ENCODE data around the gene SHB.

- no peak for TF ChIP-seq CTCF (conservative IDR thresholded peaks at IDR 0.05)
- no peak for TF ChIP-seq EZH2 (IDR thresholded peaks at IDR 0.05; ENCODE audit: low read depth)
These were observed 73.7 kb downstream of the SHB start for GRCh38 chr9:37995348-37995737.
